ENCODE results near the gene TRNT1.

Gene TRNT1

DNA sequence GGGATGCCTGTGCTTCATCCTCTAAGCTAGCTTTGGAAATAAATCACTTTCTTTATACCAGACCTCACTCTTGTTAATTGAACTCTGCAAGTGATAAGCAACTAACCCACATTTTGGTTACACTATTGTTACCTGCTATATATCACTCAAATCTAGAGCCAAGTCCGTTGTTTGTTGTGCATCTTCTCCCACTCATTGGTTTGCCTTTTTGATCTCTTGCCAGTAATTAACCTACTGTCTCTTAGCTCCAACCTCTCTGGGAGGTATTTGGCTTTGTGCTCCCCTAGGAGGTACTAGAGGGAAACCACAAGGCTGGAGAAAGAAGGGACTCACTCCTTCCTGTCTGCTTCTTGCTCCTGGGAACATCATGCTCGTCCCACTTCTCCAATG, 65.5 kb downstream of the TRNT1 start:
- no peak overlapping the region for H3K27ac ChIP-seq (ENCODE audit: low read depth, low read length)
- no peaks in the 10 kb centered on the region for H3K9me3 ChIP-seq (ENCODE audit: control insufficient read depth in 1 of 2, low read length in 2 of 2)
- peak overlapping the region in 1 of 2 donors; percentile 13 for H3K4me3 ChIP-seq (ENCODE audit: low read depth in 1 of 2, low read length in 2 of 2)
- peaks cover 0 to 10% of the 10 kb centered on the region in 2 donors for H3K4me1 ChIP-seq (ENCODE audit: control insufficient read depth in 1 of 2, insufficient read depth in 2 of 2, low read length in 2 of 2)
- H3K27me3 ChIP-seq (ENCODE audit: control insufficient read depth in 1 of 2, insufficient read depth in 2 of 2, low read length in 2 of 2) = no peaks in the 10 kb centered on the region
- H3K9ac ChIP-seq (ENCODE audit: low read depth in 1 of 2, low read length in 2 of 2) = no peak overlapping the region
- H3K36me3 ChIP-seq (ENCODE audit: control insufficient read depth in 1 of 2, insufficient read depth in 2 of 2, low read length in 2 of 2) = no peaks in the 10 kb centered on the region

DNA sequence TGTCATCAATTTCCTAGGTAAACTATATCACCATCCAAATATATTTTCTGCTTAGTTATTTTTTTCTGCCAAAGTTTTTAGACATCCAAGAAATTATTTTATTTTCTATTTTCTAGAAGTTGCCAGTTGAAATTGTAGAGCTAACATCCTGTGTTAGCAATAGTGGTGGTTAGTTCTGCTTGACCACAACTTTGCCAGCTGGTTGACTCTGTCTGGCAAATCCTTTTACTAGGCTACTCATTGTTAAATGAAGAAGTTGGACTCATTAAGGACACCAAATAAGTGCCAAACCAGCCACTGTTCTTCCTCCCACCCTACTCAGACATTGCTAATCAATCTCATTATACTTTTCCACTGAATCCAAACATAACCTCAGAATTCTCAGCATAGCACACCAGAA, 68.1 kb downstream of the TRNT1 start:
- Histone ChIP-seq H3K4me3 (ENCODE audit: low read depth in 1 of 2, low read length in 2 of 2) (no peak overlapping the region), H3K27ac (ENCODE audit: low read depth, low read length) (no peak overlapping the region), H3K9ac (ENCODE audit: low read depth in 1 of 2, low read length in 2 of 2) (no peak overlapping the region), H3K4me1 (ENCODE audit: control insufficient read depth in 1 of 2, insufficient read depth in 2 of 2, low read length in 2 of 2) (peaks cover 0 to 10% of the 10 kb centered on the region in 2 donors), H3K27me3 (ENCODE audit: control insufficient read depth in 1 of 2, insufficient read depth in 2 of 2, low read length in 2 of 2) (no peaks in the 10 kb centered on the region), H3K9me3 (ENCODE audit: control insufficient read depth in 1 of 2, low read length in 2 of 2) (no peaks in the 10 kb centered on the region), H3K36me3 (ENCODE audit: control insufficient read depth in 1 of 2, insufficient read depth in 2 of 2, low read length in 2 of 2) (no peaks in the 10 kb centered on the region)

- no peak overlapping the region for H3K9ac ChIP-seq (ENCODE audit: low read depth in 1 of 2, low read length in 2 of 2)
- H3K27me3 ChIP-seq (ENCODE audit: control insufficient read depth in 1 of 2, insufficient read depth in 2 of 2, low read length in 2 of 2) = no peaks in the 10 kb centered on the region
- peaks cover 0 to 10% of the 10 kb centered on the region in 2 donors for H3K4me1 ChIP-seq (ENCODE audit: control insufficient read depth in 1 of 2, insufficient read depth in 2 of 2, low read length in 2 of 2)
- H3K27ac ChIP-seq (ENCODE audit: low read depth, low read length) = no peak overlapping the region
- no peaks in the 10 kb centered on the region for H3K36me3 ChIP-seq (ENCODE audit: control insufficient read depth in 1 of 2, insufficient read depth in 2 of 2, low read length in 2 of 2)
- H3K4me3 ChIP-seq (ENCODE audit: low read depth in 1 of 2, low read length in 2 of 2) = no peak overlapping the region
- H3K9me3 ChIP-seq (ENCODE audit: control insufficient read depth in 1 of 2, low read length in 2 of 2) = no peaks in the 10 kb centered on the region
Observed at GRCh38 chr3:3196148-3196861, 69.6 kb downstream of the TRNT1 start.

Data from duodenal mucosa (tissue), 2 donors.